OCI-LY3 (cell line): ENCODE measurements around the gene PTPRT.

Experiments
- CTCF ChIP-seq: fragments of 200-600, 300-600 bp; sonication (generic); IDR thresholded peaks from 2 replicates; pipeline ENCODE4 v1.5.1; 2014; ENCODE audit warnings: antibody characterized with exemption, low read length, low read depth
- EZH2phosphoT487 ChIP-seq: fragments of 200-600 bp; shearing (Covaris generic); IDR thresholded peaks from 2 replicates; pipeline ENCODE4 v1.6.1; 2018; ENCODE audit warnings: antibody characterized with exemption, mixed run types, low read depth

- TF ChIP-seq CTCF (no peak), EZH2phosphoT487 (no peak)
These were observed 533.6 kb downstream of the PTPRT start for GRCh38 chr20:42656130-42656529.
